WTC11 (cell line): ENCODE data around the gene IL1F10. TPM values are rescaled to one million over a fixed set of nuclear protein-coding genes. Genes with fewer than 3 reads are reported as not detected.

Source experiments
- ATAC-seq: fragments of 200-7000 bp; cut with Tn5 transposase; 2 replicates; pipeline ENCODE4 v1.10.0; 2021; ENCODE audit warnings: mild to moderate bottlenecking, moderate library complexity
- CTCF ChIA-PET: fragments of 300-600 bp; sonication (Branson Sonifier 250); formaldehyde crosslinking; loops from one replicate; lab custom pipeline; 2021; ENCODE audit warnings: antibody characterized with exemption; lab: Charles Lee
- POLR2A ChIA-PET: fragments of 350-600 bp; sonication (Branson Sonifier 250); formaldehyde crosslinking; loops from one replicate; lab custom pipeline; 2021; ENCODE audit warnings: antibody characterized with exemption; lab: Charles Lee
- DNase-seq: peaks from one replicate; pipeline ENCODE4 v3.0.0; 2021; ENCODE audit warnings: low spot score
- H3K27ac Mint-ChIP-seq: 2 replicates; pipeline ENCODE4 v1.8.0; 2021; ENCODE audit warnings: mixed read lengths
- H3K27me3 Mint-ChIP-seq: 2 replicates; pipeline ENCODE4 v1.8.0; 2021; ENCODE audit warnings: low read depth, mild to moderate bottlenecking, moderate library complexity, mixed read lengths
- H3K36me3 Mint-ChIP-seq: 2 replicates; pipeline ENCODE4 v1.8.0; 2021; ENCODE audit warnings: mixed read lengths
- H3K4me1 Mint-ChIP-seq: 2 replicates; pipeline ENCODE4 v1.8.0; 2022; ENCODE audit warnings: mixed read lengths
- H3K4me3 Mint-ChIP-seq: 2 replicates; pipeline ENCODE4 v1.8.0; 2021; ENCODE audit warnings: mild to moderate bottlenecking, moderate library complexity, mixed read lengths
- H3K9me3 Mint-ChIP-seq: 2 replicates; pipeline ENCODE4 v1.8.0; 2021; ENCODE audit warnings: mixed read lengths
- ATF1 ChIP-seq: sonication (generic); formaldehyde crosslinking; IDR thresholded peaks from 2 replicates; pipeline ENCODE4 v1.8.1; 2023; ENCODE audit warnings: mild to moderate bottlenecking, moderate library complexity, missing genetic modification reagents
- CREB1 ChIP-seq: sonication (generic); formaldehyde crosslinking; IDR thresholded peaks from 2 replicates; pipeline ENCODE4 v1.8.0; 2023; ENCODE audit warnings: mild to moderate bottlenecking, missing genetic modification reagents
- FOXK1 ChIP-seq: sonication (generic); formaldehyde crosslinking; IDR thresholded peaks from 2 replicates; pipeline ENCODE4 v1.8.0; 2022; ENCODE audit warnings: mild to moderate bottlenecking, moderate library complexity, missing genetic modification reagents
- JAZF1 ChIP-seq: fragments of 250-450 bp; sonication (Bioruptor Pico); IDR thresholded peaks from 2 replicates; pipeline ENCODE4 v1.9.0; 2021; ENCODE audit warnings: moderate library complexity, mild to moderate bottlenecking, inconsistent platforms
- MXD4 ChIP-seq: fragments of 250-450 bp; sonication (Bioruptor Pico); IDR thresholded peaks from 2 replicates; pipeline ENCODE4 v1.8.0; 2021; ENCODE audit warnings: mild to moderate bottlenecking, moderate library complexity, borderline replicate concordance
- NR2C2 ChIP-seq: sonication (generic); formaldehyde crosslinking; IDR thresholded peaks from 2 replicates; pipeline ENCODE4 v1.8.0; 2022; ENCODE audit warnings: mild to moderate bottlenecking, missing genetic modification reagents
- NR3C1 ChIP-seq: sonication (generic); formaldehyde crosslinking; conservative IDR thresholded peaks from 2 replicates; pipeline ENCODE4 v1.8.1; 2023; ENCODE audit warnings: low read depth, mild to moderate bottlenecking, missing genetic modification reagents
- TCF7 ChIP-seq: sonication (generic); formaldehyde crosslinking; IDR thresholded peaks from 2 replicates; pipeline ENCODE4 v1.8.0; 2022; ENCODE audit warnings: mild to moderate bottlenecking, low read depth, missing genetic modification reagents, moderate library complexity
- ZBTB21 ChIP-seq: sonication (generic); formaldehyde crosslinking; IDR thresholded peaks from 2 replicates; pipeline ENCODE4 v1.8.1; 2023; ENCODE audit warnings: mild to moderate bottlenecking, missing genetic modification reagents, borderline replicate concordance
- ZNF232 ChIP-seq: sonication (generic); formaldehyde crosslinking; IDR thresholded peaks from 2 replicates; pipeline ENCODE4 v1.8.0; 2022; ENCODE audit warnings: mild to moderate bottlenecking, missing genetic modification reagents
- ZNF317 ChIP-seq: sonication (generic); formaldehyde crosslinking; IDR thresholded peaks from 2 replicates; pipeline ENCODE4 v1.8.1; 2023; ENCODE audit warnings: low read depth, mild to moderate bottlenecking, moderate library complexity, missing genetic modification reagents, borderline replicate concordance
- ZNF416 ChIP-seq: fragments of 250-450 bp; sonication (Bioruptor Pico); IDR thresholded peaks from 2 replicates; pipeline ENCODE4 v1.9.0; 2021; ENCODE audit warnings: mild to moderate bottlenecking, inconsistent platforms
- total RNA-seq: library from RNA; stranded (reverse); gene quantifications from 3 replicates; pipeline ENCODE4 v1.2.3, GENCODE V29; 2021
- TF ChIP-seq, protein P1 (sequence below): sonication (generic); formaldehyde crosslinking; IDR thresholded peaks from 2 replicates; pipeline ENCODE4 v1.8.1; 2023; ENCODE audit warnings: mild to moderate bottlenecking, missing genetic modification reagents, borderline replicate concordance
- TF ChIP-seq, protein P2 (sequence below): sonication (generic); formaldehyde crosslinking; IDR thresholded peaks from 2 replicates; pipeline ENCODE4 v1.8.0; 2023; ENCODE audit warnings: mild to moderate bottlenecking, missing genetic modification reagents
- TF ChIP-seq, protein P3 (sequence below): fragments of 250-450 bp; sonication (Bioruptor Pico); conservative IDR thresholded peaks from 2 replicates; pipeline ENCODE4 v1.9.0; 2021; ENCODE audit warnings: mild to moderate bottlenecking
- TF ChIP-seq, protein P4 (sequence below): sonication (generic); formaldehyde crosslinking; IDR thresholded peaks from 2 replicates; pipeline ENCODE4 v1.8.0; 2023; ENCODE audit warnings: missing genetic modification reagents
- TF ChIP-seq, protein P5 (sequence below): sonication (generic); formaldehyde crosslinking; IDR thresholded peaks from 2 replicates; pipeline ENCODE4 v1.8.1; 2023; ENCODE audit warnings: mild to moderate bottlenecking, missing genetic modification reagents
- TF ChIP-seq, protein P6 (sequence below): sonication (generic); formaldehyde crosslinking; IDR thresholded peaks from 2 replicates; pipeline ENCODE4 v1.8.1; 2023; ENCODE audit warnings: mild to moderate bottlenecking, moderate library complexity, missing genetic modification reagents
- TF ChIP-seq, protein P7 (sequence below): sonication (generic); formaldehyde crosslinking; IDR thresholded peaks from 2 replicates; pipeline ENCODE4 v1.8.0; 2022; ENCODE audit warnings: mild to moderate bottlenecking, missing genetic modification reagents

IL1F10 gene
- total RNA-seq, 1 experiment from 2014 or later: not detected

DNA sequence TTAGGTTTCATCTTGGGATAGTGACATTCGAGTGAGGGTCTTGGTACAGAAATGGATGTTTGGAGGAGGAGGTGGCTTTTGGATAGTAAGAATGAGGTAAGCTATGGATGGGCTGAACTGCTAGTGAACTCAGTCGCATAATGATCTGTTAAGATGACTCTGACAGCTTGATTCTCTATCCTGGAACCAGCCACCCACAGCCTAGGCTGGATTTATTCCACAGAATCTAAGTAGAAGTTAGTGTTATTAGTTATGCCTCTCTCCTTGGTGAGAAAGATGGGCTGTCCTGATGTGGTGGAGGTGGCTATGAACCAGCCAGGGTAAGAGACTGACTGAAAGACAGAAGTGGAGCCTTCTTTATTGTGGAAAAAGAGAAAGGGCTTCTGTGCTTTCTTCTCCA is 40.1 kb upstream of the IL1F10 start:
- Mint-ChIP-seq H3K36me3 (no peaks in the 10 kb centered on the region), H3K27ac (no peak overlapping the region), H3K4me3 (no peak overlapping the region), H3K4me1 (peaks cover 12% of the 10 kb centered on the region), H3K27me3 (peaks cover 30% of the 10 kb centered on the region), H3K9me3 (peaks cover 17% of the 10 kb centered on the region)
- CTCF ChIA-PET: interaction anchor here (0.7 kb wide), 1 partner anchor 52 kb away, joined by 5 read pairs; no protein-coding TSS in a partner anchor
- TF ChIP-seq, protein P1, sequence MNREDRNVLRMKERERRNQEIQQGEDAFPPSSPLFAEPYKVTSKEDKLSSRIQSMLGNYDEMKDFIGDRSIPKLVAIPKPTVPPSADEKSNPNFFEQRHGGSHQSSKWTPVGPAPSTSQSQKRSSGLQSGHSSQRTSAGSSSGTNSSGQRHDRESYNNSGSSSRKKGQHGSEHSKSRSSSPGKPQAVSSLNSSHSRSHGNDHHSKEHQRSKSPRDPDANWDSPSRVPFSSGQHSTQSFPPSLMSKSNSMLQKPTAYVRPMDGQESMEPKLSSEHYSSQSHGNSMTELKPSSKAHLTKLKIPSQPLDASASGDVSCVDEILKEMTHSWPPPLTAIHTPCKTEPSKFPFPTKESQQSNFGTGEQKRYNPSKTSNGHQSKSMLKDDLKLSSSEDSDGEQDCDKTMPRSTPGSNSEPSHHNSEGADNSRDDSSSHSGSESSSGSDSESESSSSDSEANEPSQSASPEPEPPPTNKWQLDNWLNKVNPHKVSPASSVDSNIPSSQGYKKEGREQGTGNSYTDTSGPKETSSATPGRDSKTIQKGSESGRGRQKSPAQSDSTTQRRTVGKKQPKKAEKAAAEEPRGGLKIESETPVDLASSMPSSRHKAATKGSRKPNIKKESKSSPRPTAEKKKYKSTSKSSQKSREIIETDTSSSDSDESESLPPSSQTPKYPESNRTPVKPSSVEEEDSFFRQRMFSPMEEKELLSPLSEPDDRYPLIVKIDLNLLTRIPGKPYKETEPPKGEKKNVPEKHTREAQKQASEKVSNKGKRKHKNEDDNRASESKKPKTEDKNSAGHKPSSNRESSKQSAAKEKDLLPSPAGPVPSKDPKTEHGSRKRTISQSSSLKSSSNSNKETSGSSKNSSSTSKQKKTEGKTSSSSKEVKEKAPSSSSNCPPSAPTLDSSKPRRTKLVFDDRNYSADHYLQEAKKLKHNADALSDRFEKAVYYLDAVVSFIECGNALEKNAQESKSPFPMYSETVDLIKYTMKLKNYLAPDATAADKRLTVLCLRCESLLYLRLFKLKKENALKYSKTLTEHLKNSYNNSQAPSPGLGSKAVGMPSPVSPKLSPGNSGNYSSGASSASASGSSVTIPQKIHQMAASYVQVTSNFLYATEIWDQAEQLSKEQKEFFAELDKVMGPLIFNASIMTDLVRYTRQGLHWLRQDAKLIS (CRISPR knock-in tag): no peak
- no peak for TF ChIP-seq ZNF232 (CRISPR knock-in tag)
- TF ChIP-seq, protein P2, sequence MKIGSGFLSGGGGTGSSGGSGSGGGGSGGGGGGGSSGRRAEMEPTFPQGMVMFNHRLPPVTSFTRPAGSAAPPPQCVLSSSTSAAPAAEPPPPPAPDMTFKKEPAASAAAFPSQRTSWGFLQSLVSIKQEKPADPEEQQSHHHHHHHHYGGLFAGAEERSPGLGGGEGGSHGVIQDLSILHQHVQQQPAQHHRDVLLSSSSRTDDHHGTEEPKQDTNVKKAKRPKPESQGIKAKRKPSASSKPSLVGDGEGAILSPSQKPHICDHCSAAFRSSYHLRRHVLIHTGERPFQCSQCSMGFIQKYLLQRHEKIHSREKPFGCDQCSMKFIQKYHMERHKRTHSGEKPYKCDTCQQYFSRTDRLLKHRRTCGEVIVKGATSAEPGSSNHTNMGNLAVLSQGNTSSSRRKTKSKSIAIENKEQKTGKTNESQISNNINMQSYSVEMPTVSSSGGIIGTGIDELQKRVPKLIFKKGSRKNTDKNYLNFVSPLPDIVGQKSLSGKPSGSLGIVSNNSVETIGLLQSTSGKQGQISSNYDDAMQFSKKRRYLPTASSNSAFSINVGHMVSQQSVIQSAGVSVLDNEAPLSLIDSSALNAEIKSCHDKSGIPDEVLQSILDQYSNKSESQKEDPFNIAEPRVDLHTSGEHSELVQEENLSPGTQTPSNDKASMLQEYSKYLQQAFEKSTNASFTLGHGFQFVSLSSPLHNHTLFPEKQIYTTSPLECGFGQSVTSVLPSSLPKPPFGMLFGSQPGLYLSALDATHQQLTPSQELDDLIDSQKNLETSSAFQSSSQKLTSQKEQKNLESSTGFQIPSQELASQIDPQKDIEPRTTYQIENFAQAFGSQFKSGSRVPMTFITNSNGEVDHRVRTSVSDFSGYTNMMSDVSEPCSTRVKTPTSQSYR (CRISPR knock-in tag): no peak
- TF ChIP-seq, protein P3, sequence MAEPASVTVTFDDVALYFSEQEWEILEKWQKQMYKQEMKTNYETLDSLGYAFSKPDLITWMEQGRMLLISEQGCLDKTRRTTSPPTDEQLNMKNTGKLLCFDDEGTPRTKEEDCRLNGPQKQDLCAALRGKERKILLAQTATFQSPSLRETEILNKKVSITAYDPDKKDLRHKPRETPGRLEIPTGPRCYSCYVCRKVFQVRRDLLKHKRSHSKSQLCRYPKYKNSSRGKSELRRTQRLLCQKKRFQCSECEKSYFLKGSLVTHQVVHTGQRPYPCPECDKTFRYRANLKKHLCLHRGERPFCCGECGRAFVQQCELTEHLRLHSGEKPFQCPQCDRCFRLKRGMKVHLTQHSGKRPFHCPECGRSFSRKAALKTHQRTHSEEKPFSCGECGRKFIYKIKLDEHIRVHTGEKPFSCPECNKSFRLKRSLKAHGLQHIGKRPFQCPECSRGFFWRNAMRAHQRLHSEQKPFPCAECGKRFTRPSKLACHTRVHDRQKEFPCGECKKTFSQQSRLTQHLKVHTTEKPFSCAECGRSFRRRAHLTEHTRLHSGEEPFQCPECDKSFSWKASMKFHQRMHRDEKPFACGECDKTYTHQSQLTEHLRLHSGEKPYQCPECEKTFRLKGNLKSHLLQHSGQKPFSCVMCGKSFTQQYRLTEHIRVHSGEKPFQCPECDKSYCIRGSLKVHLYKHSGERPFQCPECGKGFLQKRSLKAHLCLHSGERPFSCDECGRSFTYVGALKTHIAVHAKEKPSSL (CRISPR knock-in tag): no peak
- TF ChIP-seq ZNF317: no peak
- TF ChIP-seq CREB1 (CRISPR knock-in tag): no peak
- TF ChIP-seq, protein P4, sequence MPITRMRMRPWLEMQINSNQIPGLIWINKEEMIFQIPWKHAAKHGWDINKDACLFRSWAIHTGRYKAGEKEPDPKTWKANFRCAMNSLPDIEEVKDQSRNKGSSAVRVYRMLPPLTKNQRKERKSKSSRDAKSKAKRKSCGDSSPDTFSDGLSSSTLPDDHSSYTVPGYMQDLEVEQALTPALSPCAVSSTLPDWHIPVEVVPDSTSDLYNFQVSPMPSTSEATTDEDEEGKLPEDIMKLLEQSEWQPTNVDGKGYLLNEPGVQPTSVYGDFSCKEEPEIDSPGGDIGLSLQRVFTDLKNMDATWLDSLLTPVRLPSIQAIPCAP (CRISPR knock-in tag): no peak
- no peak for TF ChIP-seq ZBTB21 (CRISPR knock-in tag)
- TF ChIP-seq ZNF416 (CRISPR knock-in tag): no peak
- TF ChIP-seq, protein P5, sequence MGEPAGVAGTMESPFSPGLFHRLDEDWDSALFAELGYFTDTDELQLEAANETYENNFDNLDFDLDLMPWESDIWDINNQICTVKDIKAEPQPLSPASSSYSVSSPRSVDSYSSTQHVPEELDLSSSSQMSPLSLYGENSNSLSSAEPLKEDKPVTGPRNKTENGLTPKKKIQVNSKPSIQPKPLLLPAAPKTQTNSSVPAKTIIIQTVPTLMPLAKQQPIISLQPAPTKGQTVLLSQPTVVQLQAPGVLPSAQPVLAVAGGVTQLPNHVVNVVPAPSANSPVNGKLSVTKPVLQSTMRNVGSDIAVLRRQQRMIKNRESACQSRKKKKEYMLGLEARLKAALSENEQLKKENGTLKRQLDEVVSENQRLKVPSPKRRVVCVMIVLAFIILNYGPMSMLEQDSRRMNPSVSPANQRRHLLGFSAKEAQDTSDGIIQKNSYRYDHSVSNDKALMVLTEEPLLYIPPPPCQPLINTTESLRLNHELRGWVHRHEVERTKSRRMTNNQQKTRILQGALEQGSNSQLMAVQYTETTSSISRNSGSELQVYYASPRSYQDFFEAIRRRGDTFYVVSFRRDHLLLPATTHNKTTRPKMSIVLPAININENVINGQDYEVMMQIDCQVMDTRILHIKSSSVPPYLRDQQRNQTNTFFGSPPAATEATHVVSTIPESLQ (CRISPR knock-in tag): no peak
- no peak for TF ChIP-seq ATF1
- no peak for TF ChIP-seq TCF7 (CRISPR knock-in tag)
- TF ChIP-seq MXD4 (CRISPR knock-in tag): no peak
- TF ChIP-seq FOXK1 (CRISPR knock-in tag): no peak
- TF ChIP-seq, protein P6, sequence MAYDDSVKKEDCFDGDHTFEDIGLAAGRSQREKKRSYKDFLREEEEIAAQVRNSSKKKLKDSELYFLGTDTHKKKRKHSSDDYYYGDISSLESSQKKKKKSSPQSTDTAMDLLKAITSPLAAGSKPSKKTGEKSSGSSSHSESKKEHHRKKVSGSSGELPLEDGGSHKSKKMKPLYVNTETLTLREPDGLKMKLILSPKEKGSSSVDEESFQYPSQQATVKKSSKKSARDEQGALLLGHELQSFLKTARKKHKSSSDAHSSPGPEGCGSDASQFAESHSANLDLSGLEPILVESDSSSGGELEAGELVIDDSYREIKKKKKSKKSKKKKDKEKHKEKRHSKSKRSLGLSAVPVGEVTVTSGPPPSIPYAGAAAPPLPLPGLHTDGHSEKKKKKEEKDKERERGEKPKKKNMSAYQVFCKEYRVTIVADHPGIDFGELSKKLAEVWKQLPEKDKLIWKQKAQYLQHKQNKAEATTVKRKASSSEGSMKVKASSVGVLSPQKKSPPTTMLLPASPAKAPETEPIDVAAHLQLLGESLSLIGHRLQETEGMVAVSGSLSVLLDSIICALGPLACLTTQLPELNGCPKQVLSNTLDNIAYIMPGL: no peak
- TF ChIP-seq NR2C2 (CRISPR knock-in tag): no peak
- no peak for TF ChIP-seq NR3C1 (CRISPR knock-in tag)
- TF ChIP-seq, protein P7, sequence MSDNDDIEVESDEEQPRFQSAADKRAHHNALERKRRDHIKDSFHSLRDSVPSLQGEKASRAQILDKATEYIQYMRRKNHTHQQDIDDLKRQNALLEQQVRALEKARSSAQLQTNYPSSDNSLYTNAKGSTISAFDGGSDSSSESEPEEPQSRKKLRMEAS (CRISPR knock-in tag): no peak
- TF ChIP-seq JAZF1: no peak
- POLR2A ChIA-PET: interaction anchor here (1.0 kb wide), 1 partner anchor 12 kb away, joined by 3 read pairs; no protein-coding TSS in a partner anchor
- DNase-seq: no peak
- ATAC-seq: no peak
